ENCODE data around the gene ZCCHC14.

ZCCHC14 gene

GRCh38 chr16:87533061-87533460, 40.2 kb upstream of the ZCCHC14 start:
- no peak for TF ChIP-seq CTCF (IDR thresholded peaks at IDR 0.05; ENCODE audit: borderline replicate concordance, insufficient read depth, low read depth, low read length)
- H3K4me3 ChIP-seq (ENCODE audit: low read depth, low read length): no peak overlapping the region

- TF ChIP-seq CTCF (IDR thresholded peaks at IDR 0.05; ENCODE audit: borderline replicate concordance, insufficient read depth, low read depth, low read length): no peak
- H3K4me3 ChIP-seq (ENCODE audit: low read depth, low read length): no peak overlapping the region
Observed at GRCh38 chr16:87531418-87531817, 38.6 kb upstream of the ZCCHC14 start.

- no peak overlapping the region for H3K4me3 ChIP-seq (ENCODE audit: low read depth, low read length)
- TF ChIP-seq CTCF (IDR thresholded peaks at IDR 0.05; ENCODE audit: borderline replicate concordance, insufficient read depth, low read depth, low read length): no peak
Observed at GRCh38 chr16:87528690-87529579, 36.1 kb upstream of the ZCCHC14 start.

- TF ChIP-seq CTCF (IDR thresholded peaks at IDR 0.05; ENCODE audit: borderline replicate concordance, insufficient read depth, low read depth, low read length): no peak
Observed at GRCh38 chr16:87527055-87527724, 34.4 kb upstream of the ZCCHC14 start.

GRCh38 chr16:87526238-87526947, 33.6 kb upstream of the ZCCHC14 start:
- no peak for TF ChIP-seq CTCF (IDR thresholded peaks at IDR 0.05; ENCODE audit: borderline replicate concordance, insufficient read depth, low read depth, low read length)
- no peak overlapping the region for H3K4me3 ChIP-seq (ENCODE audit: low read depth, low read length)

More at GRCh38 chr16:87527055-87527724, 34.4 kb upstream of the ZCCHC14 start:
- H3K4me3 ChIP-seq (ENCODE audit: low read depth, low read length): no peak overlapping the region

GRCh38 chr16:87525352-87525751, 32.5 kb upstream of the ZCCHC14 start:
- H3K4me3 ChIP-seq (ENCODE audit: low read depth, low read length): no peak overlapping the region
- no peak for TF ChIP-seq CTCF (IDR thresholded peaks at IDR 0.05; ENCODE audit: borderline replicate concordance, insufficient read depth, low read depth, low read length)
